RPMI8226 (cell line): ENCODE results near the gene PER1.
A peak's percentile ranks its signal among the peaks of the same experiment; 100 is the strongest.

Experiments
- DNase-seq: peaks from one replicate; pipeline ENCODE4 v3.0.0-alpha.2; 2015

PER1 gene

GRCh38 chr17:8164815-8165131 lies 12.6 kb upstream of the PER1 start:
- DNase-seq, result no peak

- DNase-seq, result no peak
Observed at GRCh38 chr17:8163978-8164814, 12.0 kb upstream of the PER1 start.

- DNase-seq, result no peak
Observed at GRCh38 chr17:8162997-8163977, 11.1 kb upstream of the PER1 start.

GRCh38 chr17:8162233-8162996 lies 10.2 kb upstream of the PER1 start, which contains the start of gene VAMP2:
Gene VAMP2, minus strand, starts transcription at chr17:8162948. Its CDS starts 69 bp downstream, at chr17:8162879.
- DNase-seq, result peak; percentile 69

DNA sequence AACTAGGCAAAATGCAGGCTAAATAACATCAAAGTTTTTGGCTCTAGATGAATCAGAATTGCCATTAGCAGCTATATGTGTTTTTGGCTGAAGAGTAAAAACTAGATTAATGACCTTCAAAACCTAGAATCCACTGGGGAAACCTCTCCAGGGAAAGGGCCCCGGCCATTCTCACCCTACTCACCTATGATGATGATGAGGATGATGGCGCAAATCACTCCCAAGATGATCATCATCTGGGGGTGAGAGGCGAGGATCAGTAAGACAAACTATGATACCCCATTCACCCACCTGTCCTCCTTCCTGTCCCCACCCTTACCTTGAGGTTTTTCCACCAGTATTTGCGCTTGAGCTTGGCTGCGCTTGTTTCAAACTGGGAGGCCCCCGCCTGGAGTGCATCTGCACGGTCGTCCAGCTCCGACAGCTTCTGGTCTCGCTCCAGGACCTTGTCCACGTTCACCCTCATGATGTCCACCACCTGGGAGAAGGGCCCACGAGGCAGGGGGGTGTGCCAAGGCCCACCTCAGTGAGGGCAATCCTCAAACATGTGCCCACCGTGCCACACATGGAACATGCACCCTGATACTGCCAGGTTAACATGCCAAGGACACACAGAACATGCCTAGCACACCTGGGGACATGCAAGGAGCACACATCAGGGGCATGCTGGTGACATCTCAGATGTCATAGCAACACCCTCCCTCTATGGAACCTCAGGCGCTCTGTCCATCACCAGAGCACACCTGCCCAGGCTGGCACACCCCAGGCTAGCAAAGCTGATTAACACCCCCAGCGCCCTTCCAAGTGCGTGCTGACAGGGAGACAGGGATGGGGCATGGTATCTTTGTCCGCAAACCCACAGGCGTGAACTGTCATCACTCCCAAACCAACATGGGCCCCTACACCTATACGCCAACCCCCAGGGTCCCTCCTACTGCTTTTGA lies 9.4 kb upstream of the PER1 start:
- DNase-seq, result no peak

DNA sequence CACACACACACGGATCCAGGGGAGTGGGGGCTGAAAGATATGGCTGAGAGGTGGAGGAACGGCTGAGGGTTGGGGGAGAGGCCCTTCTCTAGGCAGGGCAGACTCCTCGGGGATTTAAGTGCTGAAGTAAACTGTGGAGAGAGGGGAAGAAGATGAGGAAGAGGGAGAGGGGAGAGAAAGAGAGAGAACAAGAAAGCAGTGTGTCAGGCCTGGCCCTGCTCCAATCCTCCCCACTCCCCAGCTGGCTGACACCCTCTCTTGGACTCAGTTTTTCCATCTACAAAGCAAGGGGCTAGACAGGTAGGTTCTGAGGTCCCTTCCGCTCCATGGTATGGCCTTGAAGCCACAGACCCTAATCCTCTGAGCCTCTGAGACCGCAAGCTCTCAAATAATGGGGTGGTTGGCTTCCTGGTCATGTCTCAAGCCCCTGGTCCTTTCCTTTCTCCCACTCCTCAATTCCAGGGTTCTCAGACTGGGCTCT lies 8.6 kb upstream of the PER1 start:
- no peak for DNase-seq

- DNase-seq, result no peak
Observed at GRCh38 chr17:8160224-8160577, 8.0 kb upstream of the PER1 start.

DNA sequence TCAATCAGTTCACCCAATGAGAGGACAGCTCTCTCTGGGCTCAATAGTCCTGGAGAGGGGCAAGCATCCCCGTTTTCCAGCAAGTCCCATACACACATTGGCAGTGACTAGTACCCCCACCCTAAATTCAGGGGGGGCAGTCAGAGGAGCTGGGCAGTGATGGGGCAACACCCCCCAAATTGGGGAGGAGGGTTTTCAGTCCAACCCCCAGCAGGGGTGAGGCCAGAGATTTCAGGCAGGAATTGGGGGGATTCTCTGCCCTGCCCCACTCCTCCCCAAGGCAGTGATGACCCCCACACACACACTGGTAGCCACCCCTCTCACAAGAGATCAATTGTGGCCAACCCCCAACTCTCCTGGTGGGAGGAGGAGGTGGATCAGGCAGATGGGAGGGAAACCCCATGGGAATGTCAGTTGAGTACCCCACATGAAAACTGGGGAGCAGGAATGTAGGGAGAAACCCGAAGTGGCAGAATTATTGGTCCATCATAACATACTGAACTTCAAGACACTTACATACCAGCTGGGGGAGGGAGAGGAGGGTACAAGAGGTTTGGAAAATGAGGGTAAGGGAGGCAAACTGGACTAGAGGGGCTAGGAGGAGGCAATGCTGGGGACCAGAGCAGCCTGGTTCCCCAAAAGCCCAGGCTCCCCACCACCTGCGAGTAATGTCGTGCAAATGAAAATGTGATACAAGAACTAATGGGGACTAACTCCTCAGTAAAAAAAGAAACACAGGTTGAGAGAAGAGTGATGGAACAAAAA lies 7.4 kb upstream of the PER1 start:
- no peak for DNase-seq

GRCh38 chr17:8159032-8159400 lies 6.8 kb upstream of the PER1 start:
- no peak for DNase-seq

DNA sequence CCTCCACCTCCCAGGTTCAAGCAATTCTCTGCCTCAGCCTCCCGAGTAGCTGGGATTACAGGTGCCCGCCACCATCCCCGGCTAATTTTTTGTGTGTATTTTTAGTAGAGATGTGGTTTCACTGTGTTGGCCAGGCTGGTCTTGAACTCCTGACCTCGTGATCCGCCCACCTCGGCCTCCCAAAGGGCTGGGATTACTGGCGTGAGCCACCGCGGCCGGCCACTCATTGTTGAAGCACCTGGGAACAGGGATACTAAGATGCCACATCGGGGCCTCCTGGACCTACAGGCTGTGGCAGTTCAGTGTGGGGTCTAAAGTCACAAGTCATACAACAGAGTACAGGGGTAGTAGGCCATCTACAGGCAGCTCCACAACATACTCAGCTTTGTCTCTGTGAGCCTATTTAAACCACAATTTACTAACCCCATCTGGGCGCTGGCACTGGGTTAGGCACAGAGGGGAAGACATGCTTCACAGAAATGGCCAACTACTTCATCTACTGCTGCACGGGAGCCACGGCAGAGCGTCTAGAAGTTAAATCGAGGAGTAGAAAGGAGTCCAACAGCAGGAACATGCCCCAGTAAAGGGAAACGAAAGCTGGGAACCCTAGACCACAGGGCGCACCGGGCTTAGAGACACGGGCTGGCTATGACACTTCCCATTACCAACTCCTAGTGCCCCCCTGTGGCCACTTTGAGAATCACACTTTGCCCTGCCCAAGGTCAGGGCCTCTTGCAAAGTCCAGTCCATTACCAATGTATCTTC lies 6.2 kb upstream of the PER1 start:
- DNase-seq, result peak; percentile 85

- DNase-seq, result peak; percentile 99
Observed at GRCh38 chr17:8156246-8156992, 4.2 kb upstream of the PER1 start.

DNA sequence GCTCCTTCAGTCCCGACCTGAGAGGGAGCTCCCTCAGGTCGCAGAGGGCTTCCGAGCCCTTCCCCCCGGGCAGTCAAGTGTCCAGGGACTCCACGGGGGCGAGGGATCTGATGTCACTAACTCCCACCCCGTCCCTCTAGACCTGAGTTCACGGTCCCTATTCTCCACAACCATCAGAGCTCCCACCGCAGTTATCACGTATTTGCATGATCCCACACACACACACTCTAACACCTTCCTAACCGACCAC lies 3.7 kb upstream of the PER1 start:
- no peak for DNase-seq

DNA sequence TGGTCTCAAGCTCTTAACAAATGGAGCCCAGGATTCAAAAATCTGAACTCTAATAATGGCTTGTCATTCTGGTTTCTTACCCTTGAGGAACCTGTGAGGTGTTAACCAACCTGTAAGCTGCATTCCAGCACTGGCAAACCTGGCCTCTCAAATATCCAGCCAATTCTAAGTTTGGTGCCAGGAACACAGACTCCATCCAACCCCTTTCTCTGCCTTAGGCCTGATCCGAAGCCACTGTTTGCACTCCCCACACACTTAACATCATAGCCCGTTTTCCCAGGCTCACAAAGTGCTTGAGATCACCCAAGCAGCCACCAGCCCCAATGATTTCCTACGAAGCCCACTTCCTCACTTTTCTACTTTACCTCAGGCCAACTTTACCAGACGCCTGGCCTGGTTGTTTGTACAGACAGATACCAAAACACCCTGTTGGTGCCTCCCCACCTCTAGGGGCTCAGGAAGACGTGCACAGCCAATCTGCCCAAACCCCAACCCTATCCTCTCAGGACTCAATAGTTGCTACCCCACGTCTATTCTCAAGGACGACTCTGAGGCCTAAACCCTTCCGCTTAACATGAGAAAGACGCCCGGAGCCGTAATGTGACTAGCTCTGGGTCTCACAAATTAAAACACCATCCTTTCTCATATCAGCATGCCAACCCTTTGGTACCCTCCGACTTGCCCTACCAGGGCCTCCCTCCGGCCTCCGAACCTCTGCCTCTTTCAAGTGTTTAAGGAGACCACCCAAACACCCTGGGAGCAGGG lies 3.2 kb upstream of the PER1 start:
- no peak for DNase-seq

- no peak for DNase-seq
Observed at GRCh38 chr17:8154608-8155155, 2.5 kb upstream of the PER1 start.

DNA sequence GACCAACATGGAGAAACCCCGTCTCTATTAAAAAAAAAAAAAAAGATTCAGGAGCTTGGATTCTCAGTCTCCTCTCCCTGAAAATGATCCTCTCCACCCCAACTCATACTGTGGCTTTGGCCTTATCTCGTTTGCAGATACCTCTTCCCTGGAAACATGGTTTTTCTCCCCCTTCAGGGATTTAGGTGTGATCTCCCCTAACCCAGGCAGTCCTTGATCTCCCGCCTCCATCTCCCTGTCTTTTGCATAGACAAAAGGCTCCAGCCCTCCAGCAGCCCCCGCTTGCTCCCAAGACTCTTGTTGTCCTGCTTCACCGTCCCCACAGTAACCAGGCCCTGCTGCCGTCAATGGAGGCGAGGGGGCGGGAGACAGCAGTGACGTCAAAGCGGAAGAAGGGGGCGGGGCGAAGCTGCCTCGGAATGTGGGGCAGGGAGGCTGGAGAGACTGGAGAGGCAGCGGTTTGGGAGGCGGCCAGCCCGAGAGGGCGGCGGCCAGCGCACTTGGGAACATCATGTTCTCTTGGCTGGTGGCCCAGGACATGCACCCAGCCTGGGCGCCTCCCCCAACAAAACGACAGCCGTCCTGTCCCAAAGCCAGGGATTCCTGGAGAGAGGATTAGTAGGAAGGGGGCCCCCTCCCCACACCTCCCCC lies 1.9 kb upstream of the PER1 start:
- peak; percentile 94 for DNase-seq

GRCh38 chr17:8153525-8153956 lies 1.3 kb upstream of the PER1 start:
- no peak for DNase-seq

DNA sequence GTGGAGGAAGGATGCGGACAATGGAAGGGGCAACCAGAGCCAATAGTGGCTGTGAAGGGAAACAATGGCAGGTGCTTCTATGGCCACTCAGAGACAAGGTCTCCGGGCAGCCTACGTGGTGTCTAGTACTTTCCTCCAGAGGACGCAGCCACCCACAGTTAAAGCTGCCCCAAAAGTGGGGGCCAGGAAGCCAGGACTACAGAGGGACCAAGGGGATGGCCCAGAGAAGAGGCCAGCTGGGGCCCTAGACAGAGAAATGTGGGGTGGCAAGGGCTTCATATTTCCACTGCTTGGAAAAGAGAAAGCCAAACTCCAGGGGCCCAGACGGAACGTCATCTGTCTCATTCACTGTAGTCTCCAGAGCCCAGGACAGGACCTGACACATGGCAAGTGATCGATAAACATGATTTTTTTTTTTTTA lies 837 bp upstream of the PER1 start:
- no peak for DNase-seq

- no peak for DNase-seq
Observed at GRCh38 chr17:8151641-8152111, 528 bp downstream of the PER1 start.
